Inflammatory macrophage treated with lipopolysaccharide for 4 hours (primary cell): Measurements from ENCODE around the gene SLC24A4.
"Not testable (repeated sequence)": the region's sequence is repeated elsewhere in the genome, so short reads cannot be mapped to it uniquely, and the experiment has no call there.

ENCODE experiments used
- DNase-seq: peaks from one replicate; pipeline ENCODE4 v3.0.0-alpha.2; 2020

Gene SLC24A4

GRCh38 chr14:92527721-92528120 is 204.8 kb downstream of the SLC24A4 start:
- peak; percentile 26 for DNase-seq

GRCh38 chr14:92528486-92529100 is 205.6 kb downstream of the SLC24A4 start:
- no peak for DNase-seq

GRCh38 chr14:92529903-92530302 is 206.9 kb downstream of the SLC24A4 start:
- DNase-seq = peak; percentile 80

GRCh38 chr14:92531106-92531873 is 208.3 kb downstream of the SLC24A4 start:
- peak; percentile 94 for DNase-seq

GRCh38 chr14:92532490-92533163 is 209.7 kb downstream of the SLC24A4 start:
- DNase-seq = no peak

GRCh38 chr14:92534932-92535643 is 212.1 kb downstream of the SLC24A4 start:
- no peak for DNase-seq

GRCh38 chr14:92536231-92536630 is 213.3 kb downstream of the SLC24A4 start:
- DNase-seq = not testable (repeated sequence)

- DNase-seq = no peak
Measured at GRCh38 chr14:92538412-92538985, 215.5 kb downstream of the SLC24A4 start.

- DNase-seq = no peak
Measured at GRCh38 chr14:92539419-92539818, 216.5 kb downstream of the SLC24A4 start.

GRCh38 chr14:92539875-92540274 is 216.9 kb downstream of the SLC24A4 start:
- no peak for DNase-seq

GRCh38 chr14:92540472-92541048 is 217.6 kb downstream of the SLC24A4 start:
- DNase-seq = peak; percentile 42

- DNase-seq = no peak
Measured at GRCh38 chr14:92542766-92543554, 220.0 kb downstream of the SLC24A4 start.

GRCh38 chr14:92544051-92544720 is 221.2 kb downstream of the SLC24A4 start:
- DNase-seq = no peak

GRCh38 chr14:92546347-92547053 is 223.5 kb downstream of the SLC24A4 start:
- DNase-seq = peak; percentile 35

- peak; percentile 68 for DNase-seq
Measured at GRCh38 chr14:92549105-92549858, 226.3 kb downstream of the SLC24A4 start.

GRCh38 chr14:92549859-92550230 is 226.9 kb downstream of the SLC24A4 start:
- peak; percentile 49 for DNase-seq
